ENCODE data around the gene NDUFS7.
A peak's percentile ranks its signal among the peaks of the same experiment; 100 is the strongest.

Gene NDUFS7

GRCh38 chr19:1365319-1366269 is 18.1 kb upstream of the NDUFS7 start:
- DNase-seq, result no peak

- DNase-seq, result no peak
Observed at GRCh38 chr19:1366296-1366695, 17.4 kb upstream of the NDUFS7 start.

GRCh38 chr19:1366899-1367870 is 16.5 kb upstream of the NDUFS7 start:
- no peak for DNase-seq

GRCh38 chr19:1369214-1369805 is 14.4 kb upstream of the NDUFS7 start:
- DNase-seq, result no peak

- DNase-seq, result no peak
Observed at GRCh38 chr19:1370579-1371361, 12.9 kb upstream of the NDUFS7 start.

GRCh38 chr19:1373042-1373533 is 10.6 kb upstream of the NDUFS7 start:
- no peak for DNase-seq

- DNase-seq, result peak; percentile 27
Observed at GRCh38 chr19:1373534-1374249, 10.0 kb upstream of the NDUFS7 start.

- no peak for DNase-seq
Observed at GRCh38 chr19:1374250-1374577, 9.5 kb upstream of the NDUFS7 start.

- no peak for DNase-seq
Observed at GRCh38 chr19:1376415-1376805, 7.3 kb upstream of the NDUFS7 start.

GRCh38 chr19:1377176-1377964 is 6.3 kb upstream of the NDUFS7 start:
- no peak for DNase-seq

- DNase-seq, result no peak
Observed at GRCh38 chr19:1377965-1378785, 5.5 kb upstream of the NDUFS7 start.

GRCh38 chr19:1379126-1379905 is 4.4 kb upstream of the NDUFS7 start:
- DNase-seq, result no peak

GRCh38 chr19:1379961-1380489 is 3.7 kb upstream of the NDUFS7 start:
- no peak for DNase-seq

GRCh38 chr19:1382250-1382649 is 1.5 kb upstream of the NDUFS7 start:
- DNase-seq, result no peak

GRCh38 chr19:1383017-1383311 is 743 bp upstream of the NDUFS7 start:
- peak; percentile 92 for DNase-seq

- no peak for DNase-seq
Observed at GRCh38 chr19:1384085-1384462, 367 bp downstream of the NDUFS7 start.

- no peak for DNase-seq
Observed at GRCh38 chr19:1384478-1385110, 887 bp downstream of the NDUFS7 start.

- no peak for DNase-seq
Observed at GRCh38 chr19:1385816-1386215, 2.1 kb downstream of the NDUFS7 start.

Data from fibroblast of skin of scalp (primary cell).